ENCODE results near the gene ZSWIM5. TPM values are rescaled to one million over a fixed set of nuclear protein-coding genes. Genes with fewer than 3 reads are reported as not detected.

The ZSWIM5 gene
- total RNA-seq, 2 experiments from 2014 or later, result 1.7 to 1.9 TPM

- peaks cover 3% of the 10 kb centered on the region for H3K9me3 Mint-ChIP-seq
- no peaks in the 10 kb centered on the region for H3K27me3 Mint-ChIP-seq
- peaks cover 47% of the 10 kb centered on the region for H3K36me3 Mint-ChIP-seq
- peaks cover 12% of the 10 kb centered on the region for H3K4me1 Mint-ChIP-seq
- POLR2A ChIA-PET, result no interaction called here
- H3K27ac Mint-ChIP-seq, result no peak overlapping the region
- no peak for DNase-seq
- H3K4me3 Mint-ChIP-seq, result no peak overlapping the region
- no peak for ATAC-seq (ENCODE audit: low read depth)
These were observed 232.8 kb downstream of the ZSWIM5 start for GRCh38 chr1:44973645-44974044.

DNA sequence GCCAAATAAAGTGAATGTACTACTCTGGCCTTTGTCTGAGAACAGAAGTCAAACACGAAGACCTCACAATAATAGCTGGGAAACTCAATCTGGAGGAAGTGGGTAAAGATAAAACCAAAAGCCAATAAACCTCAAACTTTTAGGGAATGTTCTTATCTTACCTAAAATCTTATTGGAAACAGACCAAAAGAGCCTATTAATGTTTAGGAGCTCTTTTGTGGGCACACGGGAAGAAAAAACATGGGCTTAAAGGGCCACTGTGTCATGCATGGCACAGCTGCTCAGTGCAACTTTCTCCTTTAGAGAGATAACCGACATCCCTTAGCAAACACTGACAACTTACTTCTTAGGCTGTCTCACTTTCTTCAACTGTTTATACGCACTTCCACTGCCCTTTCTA is 236.1 kb downstream of the ZSWIM5 start:
- no peaks in the 10 kb centered on the region for H3K27me3 Mint-ChIP-seq
- POLR2A ChIA-PET, result interaction anchor here (0.7 kb wide), 1 partner anchor 16 kb away, joined by 5 read pairs; the partner anchor contains the start of gene EIF2B3
- no peak overlapping the region for H3K4me3 Mint-ChIP-seq
- H3K27ac Mint-ChIP-seq, result no peak overlapping the region
- no peak for ATAC-seq (ENCODE audit: low read depth)
- DNase-seq, result no peak
- no peaks in the 10 kb centered on the region for H3K9me3 Mint-ChIP-seq
- peaks cover 24% of the 10 kb centered on the region for H3K36me3 Mint-ChIP-seq
- H3K4me1 Mint-ChIP-seq, result peaks cover 11% of the 10 kb centered on the region

Other genes with a start within 250 kb of the ZSWIM5 start
- 10 to 100 TPM; 22.8 to 23.0 TPM for gene EIF2B3, start 220.0 kb downstream of the ZSWIM5 start, total RNA-seq
- 10 to 100 TPM; 44.2 to 44.9 TPM for gene HECTD3, start 195.3 kb downstream of the ZSWIM5 start, total RNA-seq
- 10 to 100 TPM; 71.7 to 79.2 TPM for gene UROD, start 194.4 kb downstream of the ZSWIM5 start, total RNA-seq
- 10 to 100 TPM in 1 of 2 experiments, 1 to 10 TPM in 1; 8.4 to 10.3 TPM for gene HPDL, start 120.3 kb upstream of the ZSWIM5 start, total RNA-seq
- gene TOE1, start 133.6 kb upstream of the ZSWIM5 start, total RNA-seq, result 10 to 100 TPM; 20.4 to 22.2 TPM
- 10 to 100 TPM; 59.9 to 68.8 TPM for gene MUTYH, start 133.8 kb upstream of the ZSWIM5 start, total RNA-seq